Measurements from ENCODE around the gene SFR1. TPM values are rescaled to one million over a fixed set of nuclear protein-coding genes. Genes with fewer than 3 reads are reported as not detected.

SFR1 gene
- polyA plus RNA-seq, 3 donors = 10.9 to 12.9 (median 12.3) TPM

- no peak for DNase-seq (ENCODE audit: low read depth in 3 of 3, low spot score in 2 of 3)
Observed at GRCh38 chr10:104104418-104104817, 17.6 kb upstream of the SFR1 start.

DNA sequence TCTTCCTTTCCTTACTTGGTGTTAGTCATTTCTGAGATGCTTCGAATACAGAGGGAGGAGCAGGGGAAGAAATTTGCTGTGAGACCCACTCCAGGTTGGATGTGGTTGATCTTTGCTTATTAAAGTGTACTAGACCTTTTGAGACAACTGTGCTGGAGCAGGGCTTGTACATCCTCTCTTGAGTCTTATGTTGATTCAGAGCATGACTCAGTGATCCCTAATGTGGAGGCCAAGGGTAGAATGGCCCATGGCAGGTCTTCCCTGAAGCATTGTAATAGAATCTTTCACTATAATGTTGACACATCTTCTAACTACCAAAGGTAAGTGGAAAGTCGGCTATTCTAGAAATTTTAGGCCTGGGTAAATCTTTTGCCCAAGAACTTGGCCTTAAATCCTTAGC lies 17.0 kb upstream of the SFR1 start:
- no peak for DNase-seq (ENCODE audit: low read depth in 3 of 3, low spot score in 2 of 3)

DNA sequence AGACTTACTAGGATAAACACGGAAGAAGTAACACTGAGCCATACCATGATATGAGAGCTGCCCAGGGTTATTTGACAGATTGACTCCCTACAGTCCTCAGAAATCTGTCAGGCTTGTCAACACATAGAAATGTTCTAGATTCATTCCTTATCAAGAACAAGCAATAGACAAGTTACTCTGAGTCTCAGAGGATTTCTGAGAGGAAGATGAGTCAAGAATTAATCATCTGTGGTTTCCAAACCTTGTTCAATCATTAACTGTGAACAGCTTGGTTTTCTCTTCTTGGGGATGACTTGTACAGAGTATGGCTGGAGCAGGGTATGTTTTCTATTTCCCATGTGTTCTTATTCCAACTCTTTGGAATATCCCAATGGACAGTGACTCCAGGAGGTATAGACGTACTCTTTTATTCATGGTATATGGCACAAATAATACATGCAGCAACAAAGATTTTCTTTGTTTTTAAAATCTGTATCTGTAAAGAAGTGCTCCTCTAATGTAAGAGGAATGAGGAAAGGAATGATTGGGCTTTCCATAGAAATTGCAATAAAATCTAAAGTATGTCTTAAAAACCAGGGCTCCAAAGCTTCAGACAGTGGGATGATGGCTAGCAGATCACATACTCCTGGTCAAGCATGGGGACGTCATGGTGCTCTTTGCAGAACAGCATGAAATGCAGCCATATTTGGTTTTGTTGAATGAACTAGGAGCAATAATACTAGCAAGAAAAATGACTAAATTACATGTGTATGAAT lies 11.9 kb upstream of the SFR1 start:
- no peak for DNase-seq (ENCODE audit: low read depth in 3 of 3, low spot score in 2 of 3)

DNA sequence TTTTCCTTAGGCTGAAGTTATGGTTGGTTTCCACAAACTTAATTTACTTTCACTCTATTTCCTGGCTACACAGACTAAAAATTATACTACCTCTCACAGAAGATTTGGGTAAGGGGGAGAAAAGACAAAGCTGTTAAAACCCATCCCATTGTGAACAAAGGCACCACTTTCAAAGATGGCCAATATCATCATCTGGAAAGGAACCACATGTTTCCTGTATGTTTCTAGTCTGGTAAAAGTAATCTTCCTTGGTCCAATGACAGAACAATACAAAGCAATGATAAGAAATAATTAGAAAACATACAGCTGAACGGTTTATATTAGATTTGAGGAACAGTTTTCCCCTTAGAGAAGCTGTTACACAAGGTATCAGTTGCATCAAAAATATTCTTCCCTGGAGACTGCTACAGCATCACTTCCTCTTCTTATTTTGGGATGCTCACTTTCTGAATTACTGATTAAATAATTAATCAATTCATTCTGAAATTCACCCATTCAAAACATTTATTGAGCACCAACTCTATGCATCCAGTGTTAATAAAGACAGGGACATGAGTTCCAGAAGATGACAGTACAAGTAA lies 8.5 kb upstream of the SFR1 start:
- DNase-seq (ENCODE audit: low read depth in 3 of 3, low spot score in 2 of 3) = no peak

DNA sequence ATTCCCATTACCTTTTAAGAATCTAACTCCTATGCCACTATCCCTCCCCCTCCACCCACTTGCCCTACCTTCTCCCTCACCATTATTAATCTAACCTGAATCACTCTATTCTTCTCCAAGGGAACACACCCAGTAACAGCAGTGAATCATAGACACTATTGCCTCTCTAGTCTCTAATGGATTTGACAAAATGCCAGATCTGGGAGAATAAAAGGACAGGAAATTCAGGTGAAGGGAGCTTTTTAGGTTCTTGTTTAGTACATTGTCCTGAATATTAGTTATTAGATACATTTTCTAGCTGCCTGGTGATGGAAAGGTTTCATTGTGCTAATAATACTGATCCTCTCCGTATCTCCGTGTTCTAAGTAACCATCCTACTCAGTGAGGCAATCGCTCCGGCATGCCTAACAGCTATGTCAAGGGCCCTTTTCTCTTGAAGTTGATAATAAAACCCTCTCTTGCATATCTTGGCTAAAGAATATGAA lies 4.1 kb upstream of the SFR1 start:
- DNase-seq (ENCODE audit: low read depth in 3 of 3, low spot score in 2 of 3) = no peak

GRCh38 chr10:104119996-104120395 lies 2.0 kb upstream of the SFR1 start:
- no peak for DNase-seq (ENCODE audit: low read depth in 3 of 3, low spot score in 2 of 3)

GRCh38 chr10:104120512-104120902 lies 1.5 kb upstream of the SFR1 start:
- no peak for DNase-seq (ENCODE audit: low read depth in 3 of 3, low spot score in 2 of 3)

GRCh38 chr10:104120903-104121484 lies 977 bp upstream of the SFR1 start:
- DNase-seq (ENCODE audit: low read depth in 3 of 3, low spot score in 2 of 3) = peak; percentile 77 to 88 (median 83)

DNA sequence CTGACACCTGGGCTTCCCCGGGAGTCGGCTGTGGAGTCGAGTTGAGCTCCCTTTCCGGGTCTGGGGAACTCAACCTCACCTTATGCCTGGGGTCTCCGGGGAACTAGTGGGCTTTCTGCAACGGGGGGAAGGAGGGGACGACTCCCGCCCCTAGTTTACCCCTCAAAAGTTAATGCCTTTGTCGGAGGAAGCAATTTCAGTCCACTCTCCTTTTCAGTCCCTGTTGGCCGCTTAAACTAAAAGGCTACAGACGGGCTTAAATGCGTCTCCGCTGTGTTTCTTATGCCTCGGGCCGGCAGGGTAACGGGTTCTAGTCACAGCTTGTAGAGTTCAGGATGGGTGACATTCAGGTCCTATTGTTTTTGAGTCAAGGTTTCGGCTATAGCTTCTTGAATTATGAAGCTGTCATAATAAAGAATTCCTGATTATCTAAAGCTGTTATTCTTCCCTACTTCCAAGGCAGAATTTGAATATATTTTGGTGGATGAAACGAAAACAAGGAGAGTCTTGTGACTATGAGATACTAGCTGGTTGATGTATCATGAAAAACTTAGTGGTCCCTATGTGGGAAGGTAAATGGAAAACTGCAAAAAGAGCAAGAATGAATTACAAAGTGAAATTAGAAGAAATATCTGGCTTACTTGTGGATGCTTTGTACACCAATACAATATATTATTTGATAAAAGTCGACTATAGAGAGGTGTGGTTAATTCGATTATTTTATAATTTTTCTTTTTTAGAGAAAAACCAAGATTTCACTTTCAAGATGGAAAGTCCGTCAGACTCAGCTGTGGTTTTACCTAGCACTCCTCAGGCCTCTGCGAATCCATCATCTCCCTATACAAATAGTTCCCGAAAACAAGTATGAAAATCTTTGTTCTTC lies 495 bp downstream of the SFR1 start:
- DNase-seq (ENCODE audit: low read depth in 3 of 3, low spot score in 2 of 3) = no peak

GRCh38 chr10:104123397-104123796 lies 1.4 kb downstream of the SFR1 start:
- DNase-seq (ENCODE audit: low read depth in 3 of 3, low spot score in 2 of 3) = no peak

DNA sequence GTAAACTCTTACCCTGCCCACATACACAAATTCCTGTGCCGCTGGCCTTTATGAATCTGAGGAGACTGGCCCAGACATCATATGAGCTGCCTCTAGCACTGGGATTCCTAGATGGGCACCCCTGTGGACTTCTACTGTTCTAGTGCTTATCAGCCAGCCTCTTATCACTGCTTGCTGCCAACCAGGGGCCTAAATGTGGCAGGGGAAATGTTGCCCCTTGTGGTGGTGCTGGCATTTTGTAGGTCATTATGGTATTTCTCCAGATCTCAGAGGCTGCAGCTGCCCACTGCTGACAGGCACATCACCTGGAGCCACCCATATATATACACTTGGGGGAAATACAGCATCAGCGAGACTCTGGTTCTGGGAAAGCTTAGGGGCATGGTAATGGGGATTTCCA lies 5.4 kb downstream of the SFR1 start:
- no peak for DNase-seq (ENCODE audit: low read depth in 3 of 3, low spot score in 2 of 3)

GRCh38 chr10:104128214-104128613 lies 6.2 kb downstream of the SFR1 start:
- DNase-seq (ENCODE audit: low read depth in 3 of 3, low spot score in 2 of 3) = no peak

GRCh38 chr10:104130041-104130440 lies 8.1 kb downstream of the SFR1 start:
- no peak for DNase-seq (ENCODE audit: low read depth in 3 of 3, low spot score in 2 of 3)

DNA sequence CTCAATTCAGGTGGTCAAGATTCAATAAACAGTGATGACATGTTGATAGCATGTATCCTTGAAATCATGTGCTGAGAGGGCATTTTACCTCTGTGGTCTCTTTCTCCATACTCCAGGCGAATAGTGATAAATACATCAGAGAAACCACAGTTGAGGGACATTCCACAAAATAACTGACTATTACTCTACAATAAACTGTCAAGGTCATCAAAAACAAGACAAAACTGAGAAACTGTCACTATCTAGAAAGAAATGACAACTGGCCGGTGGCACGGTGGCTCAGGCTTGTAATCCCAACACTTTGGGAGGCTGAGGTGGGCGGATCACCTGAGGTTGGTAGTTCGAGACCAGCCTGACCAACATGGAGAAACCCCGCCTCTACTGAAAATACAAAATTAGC lies 16.2 kb downstream of the SFR1 start:
- DNase-seq (ENCODE audit: low read depth in 3 of 3, low spot score in 2 of 3) = no peak

DNA sequence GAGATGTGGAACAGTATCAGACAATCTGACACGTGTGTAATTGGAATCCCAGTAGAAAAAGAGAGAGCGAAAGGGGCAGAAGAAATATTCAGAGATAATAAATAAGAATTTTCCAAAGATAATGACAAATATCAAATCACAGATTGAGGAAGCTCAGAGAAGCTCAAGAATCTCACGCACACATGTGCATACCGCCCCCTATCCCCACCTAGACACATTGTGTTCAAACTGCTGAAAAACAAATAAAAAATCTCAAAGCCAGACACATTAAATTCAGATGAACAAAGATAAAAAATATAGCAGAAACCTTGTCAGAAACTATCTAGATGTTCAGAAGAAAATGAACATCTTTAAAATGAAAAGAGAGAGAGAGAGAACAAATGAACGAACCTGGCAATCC lies 17.2 kb downstream of the SFR1 start:
- DNase-seq (ENCODE audit: low read depth in 3 of 3, low spot score in 2 of 3) = no peak

GRCh38 chr10:104142081-104142480 lies 20.1 kb downstream of the SFR1 start:
- no peak for DNase-seq (ENCODE audit: low read depth in 3 of 3, low spot score in 2 of 3)

DNA sequence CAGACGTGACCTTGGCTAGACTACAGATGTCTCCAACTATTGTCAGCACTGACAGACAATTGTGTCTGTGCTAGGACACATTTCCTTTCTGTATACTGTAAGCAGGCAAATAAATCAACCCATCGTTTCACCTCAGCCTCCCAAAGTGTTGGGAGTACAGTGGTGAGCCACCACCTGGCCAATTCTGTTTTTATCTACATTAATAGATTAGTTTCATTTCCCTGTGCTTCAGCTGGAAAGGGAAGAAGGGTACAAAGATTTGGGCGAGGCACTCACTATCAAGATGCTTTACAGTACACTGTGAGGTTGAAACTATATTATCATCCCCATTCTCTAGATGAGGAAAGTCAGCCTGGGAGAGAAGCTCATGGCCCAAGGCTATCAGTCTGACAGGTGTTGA lies 21.9 kb downstream of the SFR1 start:
- DNase-seq (ENCODE audit: low read depth in 3 of 3, low spot score in 2 of 3) = no peak

DNA sequence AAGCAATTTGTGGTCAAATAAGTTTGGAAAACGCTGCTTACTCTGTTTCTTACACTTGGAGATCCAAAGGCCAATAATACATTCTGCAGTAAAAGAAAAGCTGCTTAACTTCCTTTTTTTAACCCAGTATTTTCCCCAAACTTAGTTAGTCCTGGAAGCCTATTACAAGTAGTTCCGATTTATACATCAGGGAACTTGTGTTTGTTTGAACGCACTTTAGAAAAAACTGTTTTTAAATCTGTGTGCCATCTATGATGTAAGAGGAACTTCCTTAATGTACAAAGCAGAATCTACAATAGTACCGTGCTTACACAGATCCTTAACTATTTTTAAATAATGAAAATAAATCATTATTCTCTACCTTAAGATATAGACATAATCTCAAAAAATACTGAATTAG lies 23.0 kb downstream of the SFR1 start:
- no peak for DNase-seq (ENCODE audit: low read depth in 3 of 3, low spot score in 2 of 3)

GRCh38 chr10:104146882-104147281 lies 24.9 kb downstream of the SFR1 start:
- no peak for DNase-seq (ENCODE audit: low read depth in 3 of 3, low spot score in 2 of 3)

DNA sequence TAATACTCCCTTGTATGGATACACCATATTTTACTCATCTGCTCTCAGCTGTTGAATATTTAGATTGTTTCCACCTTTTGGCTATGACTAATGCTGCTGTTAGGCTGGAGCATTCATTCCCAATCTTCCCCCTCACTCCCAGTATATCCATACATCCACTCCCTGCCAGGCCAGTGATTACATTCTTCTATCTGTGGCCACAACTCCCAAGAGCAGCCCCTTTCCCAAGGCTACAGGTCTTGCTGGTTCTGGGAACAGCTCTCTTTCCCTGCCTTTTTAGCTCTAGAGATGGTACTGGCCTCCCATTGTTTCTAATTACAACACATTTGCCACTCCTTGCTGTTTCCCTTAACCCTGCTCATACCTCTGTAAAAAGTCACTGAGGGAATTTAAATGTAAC lies 28.2 kb downstream of the SFR1 start:
- no peak for DNase-seq (ENCODE audit: low read depth in 3 of 3, low spot score in 2 of 3)

DNA sequence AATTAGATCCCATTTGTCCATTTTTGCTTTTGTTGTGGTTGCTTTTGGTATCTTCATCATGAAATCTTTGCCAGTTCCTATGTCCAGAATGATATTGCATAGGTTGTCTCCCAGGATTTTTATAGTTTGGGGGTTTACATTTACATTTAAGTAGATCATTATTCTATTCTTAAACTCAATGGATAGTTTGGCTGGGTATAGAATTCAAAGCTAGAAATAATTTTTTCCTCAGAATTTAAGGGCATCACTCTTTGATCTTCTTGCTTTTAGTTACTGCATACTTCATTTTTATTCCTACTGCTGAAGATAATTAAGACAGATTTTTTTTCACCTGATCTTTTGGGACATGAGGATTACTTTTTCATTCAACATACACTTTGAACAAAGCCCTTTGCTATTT lies 29.8 kb downstream of the SFR1 start:
- DNase-seq (ENCODE audit: low read depth in 3 of 3, low spot score in 2 of 3) = no peak
